RPMI8226 (cell line): Measurements from ENCODE around the gene XRCC2.

Experiments used
- DNase-seq: peaks from one replicate; pipeline ENCODE4 v3.0.0-alpha.2; 2015

Gene XRCC2

DNA sequence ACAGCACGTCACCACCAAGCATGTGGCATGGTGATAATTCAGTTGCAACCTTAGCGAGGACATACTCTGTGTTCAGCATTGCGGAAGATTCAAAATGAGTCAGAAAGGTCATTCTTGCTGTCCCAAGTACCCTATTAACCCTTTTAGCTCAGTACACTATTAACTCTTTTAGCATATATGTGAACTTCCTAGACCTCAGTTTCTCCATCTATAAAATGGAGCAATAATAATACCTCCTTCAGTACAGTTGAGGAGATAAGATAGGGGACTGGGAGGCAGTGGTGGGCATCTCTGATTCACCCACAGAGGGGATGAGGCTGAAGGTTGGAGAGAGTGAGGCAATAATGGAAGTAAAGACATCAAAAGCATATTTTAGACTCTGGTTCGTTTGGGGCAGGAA is 67.3 kb downstream of the XRCC2 start:
- DNase-seq: no peak

DNA sequence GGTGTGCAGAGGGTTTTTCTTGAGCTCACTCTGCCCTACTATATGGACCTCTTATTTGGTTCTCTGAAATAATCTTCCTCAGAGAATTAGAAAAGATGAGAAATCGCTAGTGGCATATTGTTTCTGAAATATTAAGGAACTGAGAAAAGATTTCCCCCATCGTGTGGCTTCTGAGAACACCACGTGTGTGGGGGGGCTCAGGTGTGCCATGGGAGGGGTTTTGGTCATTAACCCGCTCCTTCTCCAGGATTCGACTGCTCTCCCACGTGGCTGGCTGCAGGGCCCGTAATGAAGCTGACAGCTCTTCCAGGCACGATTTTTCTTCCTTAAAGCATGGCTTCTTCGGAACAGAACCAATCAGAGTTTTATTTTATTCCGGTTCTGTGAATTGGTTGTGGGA is 67.7 kb downstream of the XRCC2 start:
- peak; percentile 59 for DNase-seq

DNA sequence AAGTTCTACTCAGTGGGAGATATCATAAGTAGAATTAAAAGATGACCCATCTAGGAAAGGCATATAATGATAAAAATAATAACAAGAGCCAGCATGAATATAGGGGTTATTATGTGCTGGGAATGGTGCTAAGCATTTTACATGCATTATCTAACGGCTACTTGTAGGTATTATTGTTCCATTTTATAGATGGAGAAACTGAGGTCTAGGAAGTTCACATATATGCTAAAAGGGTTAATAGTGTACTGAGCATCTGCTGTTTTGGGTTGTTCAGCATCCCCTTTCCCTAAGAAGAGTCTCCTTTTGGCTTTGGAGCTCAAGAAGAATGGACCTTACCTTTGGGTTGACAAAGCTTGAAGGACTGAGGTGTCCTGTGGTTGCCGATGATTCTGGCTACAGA is 68.9 kb downstream of the XRCC2 start:
- DNase-seq: no peak

DNA sequence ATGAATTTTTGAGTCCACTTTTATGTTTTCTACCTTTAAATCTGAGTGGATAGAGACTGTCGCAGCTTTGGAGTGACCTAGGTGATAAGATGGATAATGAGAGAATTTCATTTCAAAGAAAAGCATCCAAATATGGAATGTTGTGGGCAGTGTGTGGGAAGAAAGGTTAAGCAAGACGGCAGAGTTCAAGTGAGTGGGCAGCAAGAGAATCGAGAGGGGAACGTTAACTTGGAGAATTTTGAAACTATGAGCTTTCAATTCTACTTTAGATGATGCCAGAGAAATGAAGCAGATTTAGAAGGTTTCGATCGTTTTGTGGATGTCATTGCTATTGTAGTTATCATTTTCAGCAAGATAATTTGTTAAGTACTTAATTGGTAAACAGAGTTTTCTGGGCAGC is 73.0 kb downstream of the XRCC2 start:
- no peak for DNase-seq

DNA sequence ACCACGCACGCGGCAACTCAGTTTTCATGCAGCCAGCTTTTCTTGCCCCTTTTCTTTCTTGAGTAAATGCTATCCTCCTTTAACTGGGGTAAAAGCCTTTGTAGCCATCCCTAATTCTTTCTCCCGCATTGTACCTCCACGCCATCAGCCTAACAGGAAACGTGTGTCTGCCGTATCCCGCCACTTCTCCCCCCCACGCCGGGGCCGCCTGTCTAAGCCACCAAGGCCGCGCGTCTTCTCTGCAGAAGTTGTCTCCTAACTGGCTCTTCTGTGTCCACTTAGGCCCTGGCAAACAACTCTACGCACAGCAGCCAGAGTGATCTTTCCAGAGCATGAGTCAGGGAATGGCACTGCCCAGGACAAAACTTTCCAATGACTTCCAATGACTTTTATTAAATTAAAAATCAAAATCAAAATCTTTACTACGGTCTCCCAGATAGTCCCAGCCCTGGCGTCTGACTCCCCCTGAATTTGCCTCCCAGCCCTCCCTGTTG is 74.6 kb downstream of the XRCC2 start:
- no peak for DNase-seq

DNA sequence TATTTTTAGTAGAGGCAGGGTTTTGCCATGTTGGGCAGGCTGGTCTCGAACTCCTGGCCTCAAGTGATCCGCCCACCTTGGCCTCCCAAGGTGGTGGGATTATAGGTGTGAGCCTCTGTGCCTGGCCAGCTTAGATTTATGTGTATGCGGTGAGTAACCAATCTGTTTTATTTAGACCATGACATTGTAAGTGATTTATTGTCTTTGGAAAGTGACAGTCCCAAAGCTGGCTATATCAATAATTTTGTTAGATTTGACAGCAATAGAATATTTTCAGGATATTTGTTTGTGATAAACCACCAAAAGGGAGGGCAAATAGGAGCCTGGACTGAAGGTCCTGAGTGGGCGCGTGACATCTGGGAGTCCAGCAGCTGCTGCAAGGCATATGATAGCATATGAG is 75.7 kb downstream of the XRCC2 start:
- DNase-seq: no peak

DNA sequence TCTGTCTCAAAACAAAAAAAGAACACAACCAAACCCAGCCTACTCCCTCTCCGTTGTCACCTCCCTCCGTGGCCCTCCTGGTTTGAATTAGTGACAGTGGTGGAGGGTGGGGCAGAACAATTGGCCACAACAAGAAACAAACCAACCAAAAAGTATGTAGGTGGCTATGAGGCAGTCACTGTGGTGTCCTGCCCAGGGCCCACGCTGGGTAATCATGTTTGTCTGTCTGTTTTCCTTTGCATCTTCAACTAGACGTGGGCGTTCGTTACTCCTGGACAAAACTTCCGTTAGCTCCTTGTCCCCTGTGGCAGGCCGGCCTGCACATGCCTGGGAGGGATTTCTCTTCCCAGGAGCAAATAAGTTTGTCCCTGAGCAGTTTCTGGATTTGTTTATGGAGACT is 78.4 kb downstream of the XRCC2 start:
- DNase-seq: no peak

DNA sequence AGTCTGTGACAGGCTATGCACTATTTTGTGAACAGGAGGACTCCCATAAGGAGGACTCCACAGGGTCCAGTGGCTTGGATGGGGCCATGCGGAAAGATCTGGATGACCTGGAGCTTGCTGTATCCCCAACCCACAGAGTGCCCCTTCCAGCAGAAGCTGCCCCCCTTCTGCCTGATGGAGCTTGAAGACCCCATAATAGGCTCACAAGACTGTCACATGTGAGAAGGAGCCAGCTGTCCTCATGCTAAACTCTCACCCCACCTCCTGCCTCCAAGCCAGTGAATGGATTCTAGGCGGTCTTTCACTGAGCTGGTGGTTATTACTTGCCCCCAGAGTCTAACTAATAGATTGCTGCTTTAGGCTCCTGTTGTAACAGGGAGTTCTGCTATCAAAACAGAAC is 79.1 kb downstream of the XRCC2 start:
- no peak for DNase-seq
